GM18907 (cell line): ENCODE results near the gene LAX1.

Experiments used
- ATAC-seq: cut with Tn5 transposase; IDR thresholded peaks from one replicate; pipeline ENCODE4 v1.9.1; 2021; ENCODE audit warnings: mild to moderate bottlenecking, moderate library complexity; ENCODE audit not compliant: unreplicated experiment

LAX1 gene

DNA sequence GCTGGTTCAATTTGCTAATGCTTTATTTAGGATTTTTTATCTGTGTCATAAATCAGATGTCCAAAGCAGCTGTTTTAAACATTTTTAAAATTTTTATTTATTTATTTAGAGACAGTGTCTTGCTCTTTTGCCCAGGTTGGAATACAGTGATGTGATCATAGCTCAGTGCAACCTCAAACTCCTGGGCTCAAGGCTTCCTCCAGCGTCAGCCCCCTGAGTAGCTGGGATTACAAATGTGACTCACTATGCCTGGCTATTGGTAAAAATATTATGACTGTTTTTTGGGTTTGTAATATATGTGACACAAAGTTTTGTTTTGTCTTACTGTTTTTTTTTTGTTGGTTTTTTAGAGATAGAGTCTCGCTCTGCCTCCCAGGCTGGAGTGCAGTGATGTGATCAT is 42.2 kb downstream of the LAX1 start:
- ATAC-seq: no peak

GRCh38 chr1:203813581-203814341 is 48.8 kb downstream of the LAX1 start:
- ATAC-seq: no peak

GRCh38 chr1:203818399-203818798 is 53.4 kb downstream of the LAX1 start:
- no peak for ATAC-seq

- no peak for ATAC-seq
Measured at GRCh38 chr1:203823306-203823705, 58.3 kb downstream of the LAX1 start.
